DMS53 (cell line): ENCODE results near the gene TRAF5.
"Not testable (repeated sequence)": the region's sequence is repeated elsewhere in the genome, so short reads cannot be mapped to it uniquely, and the experiment has no call there.

Source experiments
- DNase-seq: peaks from one replicate; lab custom pipeline; 2025; lab: John Stamatoyannopoulos, UW

The TRAF5 gene

GRCh38 chr1:211378844-211379243, 52.2 kb downstream of the TRAF5 start:
- peak; percentile 16 for DNase-seq

GRCh38 chr1:211379446-211379845, 52.8 kb downstream of the TRAF5 start:
- DNase-seq: no peak

- DNase-seq: no peak
These were observed 55.0 kb downstream of the TRAF5 start for GRCh38 chr1:211381481-211382181.

- DNase-seq: peak; percentile 45
These were observed 55.6 kb downstream of the TRAF5 start for GRCh38 chr1:211382182-211382713.

- peak; percentile 99 for DNase-seq
These were observed 56.3 kb downstream of the TRAF5 start for GRCh38 chr1:211382714-211383480.

GRCh38 chr1:211384524-211384923, 57.9 kb downstream of the TRAF5 start:
- DNase-seq: no peak

GRCh38 chr1:211386921-211387320, 60.3 kb downstream of the TRAF5 start:
- DNase-seq: no peak

GRCh38 chr1:211390829-211391228, 64.2 kb downstream of the TRAF5 start:
- DNase-seq: not testable (repeated sequence)

GRCh38 chr1:211393203-211393602, 66.6 kb downstream of the TRAF5 start:
- no peak for DNase-seq

GRCh38 chr1:211398266-211398930, 71.8 kb downstream of the TRAF5 start:
- not testable (repeated sequence) for DNase-seq

GRCh38 chr1:211399851-211400393, 73.3 kb downstream of the TRAF5 start:
- not testable (repeated sequence) for DNase-seq

- DNase-seq: not testable (repeated sequence)
These were observed 75.1 kb downstream of the TRAF5 start for GRCh38 chr1:211401751-211402150.

- not testable (repeated sequence) for DNase-seq
These were observed 79.5 kb downstream of the TRAF5 start for GRCh38 chr1:211406086-211406485.

GRCh38 chr1:211407749-211408148, 81.1 kb downstream of the TRAF5 start:
- DNase-seq: not testable (repeated sequence)

- DNase-seq: no peak
These were observed 85.0 kb downstream of the TRAF5 start for GRCh38 chr1:211411639-211412038.

- DNase-seq: no peak
These were observed 89.1 kb downstream of the TRAF5 start for GRCh38 chr1:211415700-211416099.

GRCh38 chr1:211416246-211416627, 89.6 kb downstream of the TRAF5 start:
- peak; percentile 75 for DNase-seq

GRCh38 chr1:211416628-211417323, 90.1 kb downstream of the TRAF5 start:
- DNase-seq: peak; percentile 77

GRCh38 chr1:211420389-211420788, 93.8 kb downstream of the TRAF5 start:
- DNase-seq: peak; percentile 6

- no peak for DNase-seq
These were observed 94.3 kb downstream of the TRAF5 start for GRCh38 chr1:211420845-211421454.

- no peak for DNase-seq
These were observed 97.4 kb downstream of the TRAF5 start for GRCh38 chr1:211424018-211424417.
